Progenitor cell of endocrine pancreas (in vitro differentiated cells): ENCODE data around the gene ENGASE. TPM values are rescaled to one million over a fixed set of nuclear protein-coding genes. Genes with fewer than 3 reads are reported as not detected.

Source experiments
- DNase-seq: peaks from one replicate; pipeline ENCODE4 v3.0.0; 2021; ENCODE audit warnings: low spot score; ENCODE audit not compliant: unreplicated experiment
- H3K27ac Mint-ChIP-seq: 2 replicates; pipeline ENCODE4 v1.8.0; 2021; ENCODE audit warnings: mild to moderate bottlenecking, moderate library complexity, mixed read lengths
- H3K27me3 Mint-ChIP-seq: 2 replicates; pipeline ENCODE4 v1.8.0; 2021; ENCODE audit warnings: mixed read lengths
- H3K36me3 Mint-ChIP-seq: 2 replicates; pipeline ENCODE4 v1.8.0; 2022; ENCODE audit warnings: mixed read lengths; ENCODE audit not compliant: insufficient read depth
- H3K4me1 Mint-ChIP-seq: 2 replicates; pipeline ENCODE4 v1.8.0; 2021; ENCODE audit warnings: low read depth, mixed read lengths
- H3K4me3 Mint-ChIP-seq: 2 replicates; pipeline ENCODE4 v1.8.0; 2021; ENCODE audit warnings: low read depth, mild to moderate bottlenecking, moderate library complexity, mixed read lengths
- H3K9me3 Mint-ChIP-seq: 2 replicates; pipeline ENCODE4 v1.8.0; 2021; ENCODE audit warnings: low read depth, mixed read lengths
- CTCF ChIP-seq: fragments of 200-600 bp; sonication (generic); IDR thresholded peaks from one replicate; pipeline ENCODE4 v1.5.0; 2021; ENCODE audit warnings: antibody characterized with exemption, mild to moderate bottlenecking; ENCODE audit not compliant: unreplicated experiment
- total RNA-seq: library from RNA; stranded (reverse); gene quantifications from 2 replicates; pipeline ENCODE4 v1.2.1, GENCODE V29; 2021

Gene ENGASE
- total RNA-seq, 1 donor from 2014 or later = 52.4 TPM

- H3K36me3 Mint-ChIP-seq = no peaks in the 10 kb centered on the region
- H3K9me3 Mint-ChIP-seq = no peaks in the 10 kb centered on the region
- no peaks in the 10 kb centered on the region for H3K4me1 Mint-ChIP-seq
- H3K27ac Mint-ChIP-seq = no peak overlapping the region
- H3K27me3 Mint-ChIP-seq = peaks cover 13% of the 10 kb centered on the region
- TF ChIP-seq CTCF = no peak
- H3K4me3 Mint-ChIP-seq = no peak overlapping the region
- DNase-seq = no peak
These were observed 21.9 kb downstream of the ENGASE start for GRCh38 chr17:79096477-79096876.

DNA sequence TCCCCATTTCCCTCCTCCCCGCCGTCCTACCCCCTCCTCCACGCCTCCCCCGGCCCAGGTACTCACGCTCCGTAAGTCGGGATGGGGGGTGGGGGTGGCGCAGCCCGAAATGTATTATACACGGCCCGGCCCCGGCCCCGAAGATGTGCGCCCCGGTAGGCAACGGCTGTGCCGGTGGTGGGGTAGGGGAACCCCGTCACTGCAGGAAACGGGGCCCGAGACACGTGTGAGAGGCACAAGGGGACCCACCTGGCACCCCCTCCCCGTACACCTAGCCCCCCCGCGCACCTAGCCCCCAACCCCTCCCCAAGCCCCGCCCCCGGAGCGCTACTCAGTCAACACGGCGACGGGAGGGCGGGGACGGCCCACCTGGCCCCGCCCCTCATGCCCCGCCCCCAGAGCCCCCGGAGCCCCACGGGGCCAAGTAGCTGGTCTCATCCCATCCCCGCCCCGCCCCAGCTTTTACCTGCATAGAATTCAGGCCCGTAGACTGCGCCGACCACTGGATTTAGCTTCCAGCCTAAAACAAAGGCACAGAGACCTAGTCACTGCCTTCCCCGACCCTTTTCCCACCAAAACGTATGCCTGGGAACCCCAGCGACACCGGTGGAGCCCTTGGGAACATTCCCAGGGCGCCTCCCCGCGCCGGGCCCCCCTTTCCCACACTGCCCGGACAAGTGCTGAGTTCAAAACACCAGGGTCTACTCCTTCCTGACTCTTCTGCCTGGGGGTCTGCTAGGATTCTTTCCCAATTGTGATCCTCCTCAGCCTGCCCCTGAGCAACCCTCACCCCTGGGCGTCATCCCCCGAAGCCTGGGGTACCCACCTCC lies 22.8 kb downstream of the ENGASE start:
- H3K36me3 Mint-ChIP-seq = no peaks in the 10 kb centered on the region
- no peak overlapping the region for H3K27ac Mint-ChIP-seq
- no peak overlapping the region for H3K4me3 Mint-ChIP-seq
- no peak for DNase-seq
- TF ChIP-seq CTCF = no peak
- H3K27me3 Mint-ChIP-seq = peaks cover 13% of the 10 kb centered on the region
- H3K4me1 Mint-ChIP-seq = no peaks in the 10 kb centered on the region
- H3K9me3 Mint-ChIP-seq = no peaks in the 10 kb centered on the region

- no peak for TF ChIP-seq CTCF
- Mint-ChIP-seq H3K27ac (no peak overlapping the region), H3K4me3 (no peak overlapping the region), H3K4me1 (no peaks in the 10 kb centered on the region), H3K27me3 (peaks cover 13% of the 10 kb centered on the region), H3K36me3 (no peaks in the 10 kb centered on the region), H3K9me3 (no peaks in the 10 kb centered on the region)
- DNase-seq = no peak
These were observed 23.8 kb downstream of the ENGASE start for GRCh38 chr17:79098282-79098867.

DNA sequence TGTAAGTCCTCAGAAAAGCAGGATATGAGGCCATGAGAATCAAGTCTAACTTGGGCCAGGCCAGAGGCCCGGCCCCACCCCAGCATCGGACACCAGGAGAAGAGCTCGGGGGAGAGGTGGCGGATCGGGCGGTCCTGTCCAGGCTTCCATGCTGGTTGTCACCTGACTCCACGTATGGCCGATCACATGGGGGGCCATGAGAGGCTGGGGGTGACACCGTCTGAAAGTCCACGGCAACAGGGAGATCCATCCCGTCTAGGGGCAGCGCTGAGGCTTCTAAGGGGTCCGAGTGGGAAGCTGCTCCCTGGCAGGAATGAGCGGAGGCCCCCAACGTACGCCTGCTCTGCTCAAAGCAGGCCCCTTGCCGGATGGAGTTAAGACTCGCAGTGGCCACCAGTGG lies 25.8 kb downstream of the ENGASE start:
- Mint-ChIP-seq H3K4me3 (no peak overlapping the region), H3K27ac (no peak overlapping the region), H3K4me1 (no peaks in the 10 kb centered on the region), H3K9me3 (no peaks in the 10 kb centered on the region), H3K27me3 (peaks cover 16% of the 10 kb centered on the region), H3K36me3 (no peaks in the 10 kb centered on the region)
- TF ChIP-seq CTCF = no peak
- no peak for DNase-seq

DNA sequence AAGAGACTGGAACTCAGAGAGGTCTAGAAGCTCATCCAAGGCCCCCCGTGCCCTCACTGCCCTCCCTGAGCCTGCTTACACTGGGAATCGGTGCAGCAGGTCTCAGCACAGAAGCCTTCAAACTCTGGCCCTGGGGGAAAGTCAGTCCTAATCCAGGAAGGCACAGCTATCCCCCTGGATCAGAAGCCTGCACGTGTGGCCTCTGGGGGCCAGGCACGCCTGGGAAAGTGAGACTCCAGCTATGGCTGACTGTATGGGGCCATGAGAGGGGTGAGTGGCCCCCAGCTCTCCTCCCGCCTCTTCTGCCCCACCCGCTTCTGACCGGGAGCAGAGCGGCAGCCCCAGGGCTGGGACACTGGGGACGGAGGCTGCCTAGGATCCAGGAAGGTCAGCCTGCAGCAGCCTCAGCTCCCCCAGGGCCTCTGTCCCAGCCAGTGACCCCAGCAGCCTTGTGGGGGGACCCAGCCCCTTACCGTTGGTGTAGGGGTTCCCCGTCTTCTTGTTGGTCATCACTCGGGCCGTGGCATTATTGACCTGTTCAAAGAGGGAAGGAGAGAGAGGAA lies 26.6 kb downstream of the ENGASE start:
- no peak for DNase-seq
- no peak overlapping the region for H3K4me3 Mint-ChIP-seq
- no peaks in the 10 kb centered on the region for H3K36me3 Mint-ChIP-seq
- no peaks in the 10 kb centered on the region for H3K9me3 Mint-ChIP-seq
- no peaks in the 10 kb centered on the region for H3K4me1 Mint-ChIP-seq
- H3K27me3 Mint-ChIP-seq = peaks cover 16% of the 10 kb centered on the region
- no peak for TF ChIP-seq CTCF
- H3K27ac Mint-ChIP-seq = no peak overlapping the region
